HepG2 (cell line): Measurements from ENCODE around the gene LIPC. TPM values are rescaled to one million over a fixed set of nuclear protein-coding genes. Genes with fewer than 3 reads are reported as not detected.

Experiments used
- ATAC-seq: fragments of 200-7000 bp; cut with Tn5 transposase; 3 replicates; pipeline ENCODE4 v1.9.1; 2020; ENCODE audit warnings: mild to moderate bottlenecking, moderate library complexity
- BruUV-seq: library from RNA; stranded (reverse); fragments of 400-500 nt; replicated peaks from 2 replicates; lab custom pipeline; 2021; lab: Mats Ljungman, UMichigan
- CTCF ChIA-PET: fragments of 300-600 bp; formaldehyde crosslinking; extraction: SDS; loops from one replicate; lab custom pipeline; 2021; ENCODE audit warnings: low total read pairs, inconsistent platforms, low intra/inter-chr PET ratio; lab: Yijun Ruan, JAX
- POLR2A ChIA-PET: fragments of 350-600 bp; sonication (Branson Sonifier 250); formaldehyde crosslinking; loops from one replicate; lab custom pipeline; 2020; ENCODE audit warnings: antibody characterized with exemption, inconsistent platforms; lab: Yijun Ruan, JAX
- DNase-seq: peaks from one replicate; pipeline ENCODE4 v3.0.0-alpha.2; 2015; ENCODE audit warnings: low spot score
- FAIRE-seq: peaks from 3 replicates; lab custom pipeline; 2011; peaks lifted over from hg19 to GRCh38; lab: Jason Lieb, UNC
- H2AFZ ChIP-seq: one replicate; pipeline ENCODE4 v1.6.1; 2011; ENCODE audit warnings: low read length, inconsistent platforms
- H3K27ac ChIP-seq: fragments of 300-600 bp; 3 replicates; pipeline ENCODE4 v1.8.0; 2011; ENCODE audit warnings: mixed run types, mild to moderate bottlenecking, mixed read lengths, low read length, inconsistent platforms; ENCODE audit not compliant: insufficient read depth; ENCODE audit errors: extremely low read length
- H3K27me3 ChIP-seq, 2 experiments: fragments of 200-600 bp in 1 of 2; 2 replicates in 1 of 2; 3 replicates in 1 of 2; pipeline versions ENCODE4 v1.6.0 to v1.8.0; 2011; ENCODE audit warnings: low read length in 2 of 2, mild to moderate bottlenecking in 2 of 2, moderate library complexity in 2 of 2, inconsistent platforms in 1 of 2; ENCODE audit not compliant: insufficient read depth in 2 of 2, control insufficient read depth in 1 of 2
- H3K36me3 ChIP-seq, 2 experiments: fragments of 200-600 bp in 1 of 2; replicated peaks in 1 of 2; 2 replicates in 1 of 2; 3 replicates in 1 of 2; pipeline versions ENCODE4 v1.5.1 to v1.8.0; 2011; ENCODE audit warnings: low read length in 2 of 2, inconsistent platforms in 1 of 2; ENCODE audit not compliant: insufficient read depth in 2 of 2, control insufficient read depth in 1 of 2
- H3K4me1 ChIP-seq: 2 replicates; pipeline ENCODE4 v1.5.1; 2012; ENCODE audit warnings: low read length, inconsistent platforms; ENCODE audit not compliant: insufficient read depth
- H3K4me2 ChIP-seq: 2 replicates; pipeline ENCODE4 v1.6.0; 2011; ENCODE audit warnings: low read depth, low read length, inconsistent platforms
- H3K4me3 ChIP-seq, 3 experiments: fragments of 200-600 bp in 1 of 3; sonication (generic), shearing (Covaris generic) in 1 of 3; replicated peaks in 1 of 3; 2 replicates each; pipeline ENCODE4 v1.5.1; 2011 to 2016; ENCODE audit warnings: low read length in 3 of 3, inconsistent platforms in 2 of 3, low read depth in 2 of 3, mild to moderate bottlenecking in 2 of 3, control low read depth in 1 of 3, mixed read lengths in 1 of 3; ENCODE audit not compliant: insufficient read depth in 1 of 3
- H3K79me2 ChIP-seq: one replicate; pipeline ENCODE4 v1.6.1; 2011; ENCODE audit warnings: low read length, inconsistent platforms; ENCODE audit not compliant: insufficient read depth
- H3K9ac ChIP-seq: 2 replicates; pipeline ENCODE4 v1.6.0; 2011; ENCODE audit warnings: mild to moderate bottlenecking, low read depth, low read length, inconsistent platforms; ENCODE audit not compliant: insufficient read depth
- H3K9me3 ChIP-seq: 2 replicates; pipeline ENCODE4 v1.5.1; 2012; ENCODE audit warnings: mild to moderate bottlenecking, low read length
- H4K20me1 ChIP-seq: 2 replicates; pipeline ENCODE4 v1.6.0; 2011; ENCODE audit warnings: inconsistent platforms, mild to moderate bottlenecking, low read length, moderate library complexity; ENCODE audit not compliant: insufficient read depth
- ARID5B ChIP-seq: IDR thresholded peaks from 2 replicates; pipeline ENCODE4 v1.4.0; 2020; ENCODE audit warnings: mild to moderate bottlenecking, missing genetic modification reagents
- ATF7 ChIP-seq, 2 experiments: fragments of 450-650 bp in 1 of 2; sonication (generic) in 1 of 2; formaldehyde crosslinking in 1 of 2; IDR thresholded peaks; 2 replicates each; pipeline versions ENCODE4 v1.4.0 to v1.6.1; 2016 to 2020; ENCODE audit warnings: antibody characterized with exemption in 1 of 2, mild to moderate bottlenecking in 1 of 2, missing genetic modification reagents in 1 of 2
- CBX1 ChIP-seq: IDR thresholded peaks from one replicate; pipeline ENCODE4 v1.6.1; 2016; ENCODE audit warnings: antibody characterized with exemption, low read depth
- MYPOP ChIP-seq: sonication (generic); formaldehyde crosslinking; IDR thresholded peaks from 2 replicates; pipeline ENCODE4 v1.8.1; 2023; ENCODE audit warnings: mild to moderate bottlenecking, moderate library complexity, missing genetic modification reagents
- NFYC ChIP-seq: IDR thresholded peaks from 2 replicates; pipeline ENCODE4 v1.6.1; 2016; ENCODE audit warnings: missing genetic modification reagents, missing compliant biosample characterization
- SIX4 ChIP-seq: sonication (generic); formaldehyde crosslinking; IDR thresholded peaks from 2 replicates; pipeline ENCODE4 v1.4.0; 2020; ENCODE audit warnings: missing genetic modification reagents
- SMC3 ChIP-seq: IDR thresholded peaks from 2 replicates; pipeline ENCODE4 v1.6.1; 2011; ENCODE audit warnings: low read length, improper control_type of control experiment
- STAG1 ChIP-seq: sonication (generic); formaldehyde crosslinking; IDR thresholded peaks from 2 replicates; pipeline ENCODE4 v1.4.0; 2020; ENCODE audit warnings: missing genetic modification reagents
- SYNCRIP ChIP-seq: fragments of 200-400 bp; formaldehyde crosslinking; IDR thresholded peaks from 2 replicates; pipeline ENCODE4 v1.6.1; 2018; ENCODE audit warnings: mild to moderate bottlenecking, low read depth, low read length; ENCODE audit not compliant: insufficient read depth
- TAF1 ChIP-seq: sonication (generic); formaldehyde crosslinking; IDR thresholded peaks from 2 replicates; pipeline ENCODE4 v1.4.0; 2020; ENCODE audit warnings: missing genetic modification reagents
- TIGD3 ChIP-seq: sonication (generic); formaldehyde crosslinking; IDR thresholded peaks from 2 replicates; pipeline ENCODE4 v1.5.1; 2020; ENCODE audit warnings: mild to moderate bottlenecking, missing genetic modification reagents, borderline replicate concordance
- ZC3H13 ChIP-seq: sonication (generic); formaldehyde crosslinking; IDR thresholded peaks from 2 replicates; pipeline ENCODE4 v1.8.1; 2023; ENCODE audit warnings: mild to moderate bottlenecking, missing genetic modification reagents, moderate library complexity
- ZFY ChIP-seq: sonication (generic); formaldehyde crosslinking; IDR thresholded peaks from 2 replicates; pipeline ENCODE4 v1.4.0; 2020; ENCODE audit warnings: missing genetic modification reagents
- ZNF30 ChIP-seq: sonication (generic); formaldehyde crosslinking; IDR thresholded peaks from 2 replicates; pipeline ENCODE4 v1.5.0; 2020; ENCODE audit warnings: mild to moderate bottlenecking, missing genetic modification reagents
- ZNF329 ChIP-seq: sonication (generic); formaldehyde crosslinking; IDR thresholded peaks from 2 replicates; pipeline ENCODE4 v1.9.0; 2021; ENCODE audit warnings: low read depth, mild to moderate bottlenecking, missing genetic modification reagents
- ZNF501 ChIP-seq: sonication (generic); formaldehyde crosslinking; IDR thresholded peaks from 2 replicates; pipeline ENCODE4 v1.5.1; 2020; ENCODE audit warnings: mild to moderate bottlenecking, moderate library complexity, missing genetic modification reagents
- ZNF543 ChIP-seq: sonication (generic); formaldehyde crosslinking; IDR thresholded peaks from 2 replicates; pipeline ENCODE4 v1.4.0; 2020; ENCODE audit warnings: mild to moderate bottlenecking, missing genetic modification reagents
- ZNF570 ChIP-seq: sonication (generic); formaldehyde crosslinking; IDR thresholded peaks from 2 replicates; pipeline ENCODE4 v1.4.0; 2020; ENCODE audit warnings: mild to moderate bottlenecking, missing genetic modification reagents, borderline replicate concordance
- ZNF746 ChIP-seq: sonication (generic); formaldehyde crosslinking; IDR thresholded peaks from 2 replicates; pipeline ENCODE4 v1.8.0; 2022; ENCODE audit warnings: mild to moderate bottlenecking, missing genetic modification reagents
- ZNF775 ChIP-seq: sonication (generic); formaldehyde crosslinking; IDR thresholded peaks from 2 replicates; pipeline ENCODE4 v1.4.0; 2020; ENCODE audit warnings: missing genetic modification reagents, mild to moderate bottlenecking, moderate library complexity, borderline replicate concordance
- ZNF83 ChIP-seq: sonication (generic); formaldehyde crosslinking; IDR thresholded peaks from 2 replicates; pipeline ENCODE4 v1.4.0; 2020; ENCODE audit warnings: missing genetic modification reagents, mild to moderate bottlenecking, borderline replicate concordance
- WGBS: methylation state at CpG from one replicate; pipeline ENCODE4 v1.1.6; 2017; ENCODE audit warnings: low lambda C conversion rate; 5-methylcytosine and 5-hydroxymethylcytosine counted together
- in situ Hi-C: cut with HindIII; loops from 2 replicates; pipeline ENCODE4 v1.10.0; 2017; ENCODE audit warnings: low pct_unique_long_range_greater_than_20kb; ENCODE audit not compliant: extremely low pct_ligation_motif_present
- intact Hi-C: fragments of 100-400 bp; cut with micrococcal nuclease; formaldehyde crosslinking; loops from one replicate; pipeline ENCODE4 v1.10.0; 2022; ENCODE audit not compliant: unreplicated experiment
- polyA plus RNA-seq, 8 experiments: library from polyadenylated mRNA; depleted of rRNA in 3 of 8; stranded (reverse) in 7 of 8; unstranded in 1 of 8; fragments of >200 nt; fragmentation: Illumina TruSeq in 4 of 8; extraction: Trizol in 4 of 8; gene quantifications; 2 replicates each; pipeline versions ENCODE4 v1.2.1 to v1.2.3, GENCODE V29; 2011 to 2016; ENCODE audit warnings: low read depth in 4 of 8, missing spikeins in 1 of 8, mixed read lengths in 1 of 8; ENCODE audit not compliant: insufficient read depth in 1 of 8
- total RNA-seq, 5 experiments: library from RNA; depleted of rRNA; stranded (reverse); fragments of >200 nt; fragmentation: Illumina TruSeq; extraction: Trizol; gene quantifications; 2 replicates each; pipeline ENCODE4 v1.2.3, GENCODE V29; 2016; ENCODE audit warnings: low read depth in 1 of 5

The LIPC gene
- total and polyA plus RNA-seq, 2 of the 13 experiments (the other 11 are each of a cell fraction or from before 2014, with no cell fraction given) = 26.0 to 38.0 TPM

- Histone ChIP-seq H3K27me3 (no peaks in the 10 kb centered on the region), H3K79me2 (peaks cover 4% of the 10 kb centered on the region), H2AFZ (no peak overlapping the region), H3K4me3 (no peak overlapping the region), H3K4me1 (peaks cover 75% of the 10 kb centered on the region), H3K9ac (no peak overlapping the region), H3K36me3 (no peaks in the 10 kb centered on the region), H3K4me2 (no peak overlapping the region), H3K9me3 (no peaks in the 10 kb centered on the region), H3K27ac (no peak overlapping the region), H4K20me1 (no peaks in the 10 kb centered on the region)
- WGBS = 68% methylated on average over 7 of the region's 7 CpGs
- in situ Hi-C loops (no loop called here), intact Hi-C loops (loop anchor here (1.0 to 10.0 kb wide), 2 partner anchors 112 to 186 kb away; no protein-coding TSS in a partner anchor)
- POLR2A ChIA-PET = no interaction called here
- peak; percentile 77 for DNase-seq
- CTCF ChIA-PET = no interaction called here
- BruUV-seq = no TSS peak
- FAIRE-seq = peak; percentile 82
- peak; percentile 89 for ATAC-seq
- peak; percentile 40; the same call in 1 of the 2 replicates for TF ChIP-seq ZFY (CRISPR knock-in tag)
- TF ChIP-seq SYNCRIP = no peak
- no peak for TF ChIP-seq ZNF543 (CRISPR knock-in tag)
- TF ChIP-seq SIX4 (CRISPR knock-in tag) = no peak
- no peak for TF ChIP-seq ZNF83
- TF ChIP-seq TAF1 (CRISPR knock-in tag) = no peak
- TF ChIP-seq NFYC (CRISPR knock-in tag) = no peak
- no peak for TF ChIP-seq ZNF746 (CRISPR knock-in tag)
- TF ChIP-seq ZNF775 (CRISPR knock-in tag) = no peak
- TF ChIP-seq MYPOP (CRISPR knock-in tag) = no peak
- no peak for TF ChIP-seq ZNF329 (CRISPR knock-in tag)
- TF ChIP-seq ARID5B = 0 out of 2 replicates have a peak, but pooled peaks have one; percentile 16
- TF ChIP-seq SMC3 = peak; percentile 84
- no peak for TF ChIP-seq ZNF570 (CRISPR knock-in tag)
- TF ChIP-seq ATF7 (IDR thresholded peaks at IDR 0.05) = no peak
- no peak for TF ChIP-seq ATF7 (CRISPR knock-in tag; IDR thresholded peaks at IDR 0.05)
- TF ChIP-seq TIGD3 (CRISPR knock-in tag) = no peak
- TF ChIP-seq ZNF30 (CRISPR knock-in tag) = no peak
- peak; percentile 75 for TF ChIP-seq STAG1 (CRISPR knock-in tag)
- no peak for TF ChIP-seq ZC3H13
- TF ChIP-seq CBX1 = no peak
- TF ChIP-seq ZNF501 = no peak
Observed at GRCh38 chr15:58438956-58439355, 7.2 kb downstream of the LIPC start.
